Neutrophil (primary cell): Measurements from ENCODE around the gene NR6A1.

Source experiments
- H3K27ac ChIP-seq: fragments of 200-600 bp; sonication (generic); 2 replicates; pipeline ENCODE4 v1.5.1; 2016; ENCODE audit warnings: mild to moderate bottlenecking, moderate library complexity
- H3K27me3 ChIP-seq: fragments of 200-600 bp; sonication (generic); 2 replicates; pipeline ENCODE4 v1.6.0; 2016; ENCODE audit warnings: mild to moderate bottlenecking
- H3K36me3 ChIP-seq: fragments of 200-600 bp; sonication (generic); 2 replicates; pipeline ENCODE4 v1.5.1; 2017
- H3K4me1 ChIP-seq, 2 experiments: fragments of 200-600 bp in 1 of 2; sonication (generic) in 1 of 2; 1 replicate in 1 of 2; 2 replicates in 1 of 2; pipeline versions ENCODE4 v1.5.1 to v1.6.1; 2013 to 2016; ENCODE audit warnings: low read depth in 1 of 2, low read length in 1 of 2, mild to moderate bottlenecking in 1 of 2, moderate library complexity in 1 of 2; ENCODE audit not compliant: control insufficient read depth in 1 of 2, insufficient read depth in 1 of 2
- H3K4me3 ChIP-seq, 2 experiments: fragments of 200-600 bp in 1 of 2; sonication (generic) in 1 of 2; 1 replicate in 1 of 2; 2 replicates in 1 of 2; pipeline ENCODE4 v1.5.1; 2013 to 2016; ENCODE audit warnings: low read depth in 1 of 2, low read length in 1 of 2, mild to moderate bottlenecking in 1 of 2, moderate library complexity in 1 of 2
- H3K9me3 ChIP-seq: fragments of 200-600 bp; sonication (generic); 2 replicates; pipeline ENCODE4 v1.5.1; 2016
- CTCF ChIP-seq: fragments of 200-600 bp; sonication (generic); IDR thresholded peaks from 2 replicates; pipeline ENCODE4 v1.5.1; 2016; ENCODE audit warnings: antibody characterized with exemption

NR6A1 gene

GRCh38 chr9:124596172-124596839, 174.8 kb downstream of the NR6A1 start:
- no peaks in the 10 kb centered on the region for H3K27me3 ChIP-seq
- H3K4me1 ChIP-seq, result peaks cover 7 to 12% of the 10 kb centered on the region in 2 experiments
- H3K9me3 ChIP-seq, result no peaks in the 10 kb centered on the region
- TF ChIP-seq CTCF, result no peak
- H3K36me3 ChIP-seq, result no peaks in the 10 kb centered on the region
- H3K4me3 ChIP-seq, result no peak overlapping the region
- H3K27ac ChIP-seq, result no peak overlapping the region

- Histone ChIP-seq H3K27me3 (no peaks in the 10 kb centered on the region), H3K9me3 (no peaks in the 10 kb centered on the region), H3K4me1 (peaks cover 7 to 12% of the 10 kb centered on the region in 2 experiments), H3K4me3 (no peak overlapping the region), H3K36me3 (no peaks in the 10 kb centered on the region), H3K27ac (no peak overlapping the region)
- TF ChIP-seq CTCF, result no peak
These were observed 175.4 kb downstream of the NR6A1 start for GRCh38 chr9:124595743-124596142.

GRCh38 chr9:124594673-124595072, 176.4 kb downstream of the NR6A1 start:
- no peak for TF ChIP-seq CTCF
- Histone ChIP-seq H3K36me3 (no peaks in the 10 kb centered on the region), H3K9me3 (no peaks in the 10 kb centered on the region), H3K4me1 (peaks cover 7 to 12% of the 10 kb centered on the region in 2 experiments), H3K27ac (no peak overlapping the region), H3K27me3 (no peaks in the 10 kb centered on the region), H3K4me3 (no peak overlapping the region)

- Histone ChIP-seq H3K4me3 (no peak overlapping the region), H3K4me1 (peaks cover 7 to 12% of the 10 kb centered on the region in 2 experiments)
- no peak for TF ChIP-seq CTCF
These were observed 176.9 kb downstream of the NR6A1 start for GRCh38 chr9:124594225-124594624.

GRCh38 chr9:124593651-124594058, 177.5 kb downstream of the NR6A1 start:
- Histone ChIP-seq H3K27me3 (no peaks in the 10 kb centered on the region), H3K4me1 (peaks cover 7 to 12% of the 10 kb centered on the region in 2 experiments), H3K9me3 (no peaks in the 10 kb centered on the region), H3K27ac (no peak overlapping the region), H3K4me3 (no peak overlapping the region), H3K36me3 (no peaks in the 10 kb centered on the region)
- no peak for TF ChIP-seq CTCF

More at GRCh38 chr9:124594225-124594624, 176.9 kb downstream of the NR6A1 start:
- Histone ChIP-seq H3K36me3 (no peaks in the 10 kb centered on the region), H3K9me3 (no peaks in the 10 kb centered on the region), H3K27ac (no peak overlapping the region), H3K27me3 (no peaks in the 10 kb centered on the region)
